Measurements from ENCODE around the gene DENND4A. TPM values are rescaled to one million over a fixed set of nuclear protein-coding genes. Genes with fewer than 3 reads are reported as not detected.
"Not testable (repeated sequence)": the region's sequence is repeated elsewhere in the genome, so short reads cannot be mapped to it uniquely, and the experiment has no call there.

DENND4A gene
- total RNA-seq, 1 donor from 2014 or later, result 8.5 TPM

DNA sequence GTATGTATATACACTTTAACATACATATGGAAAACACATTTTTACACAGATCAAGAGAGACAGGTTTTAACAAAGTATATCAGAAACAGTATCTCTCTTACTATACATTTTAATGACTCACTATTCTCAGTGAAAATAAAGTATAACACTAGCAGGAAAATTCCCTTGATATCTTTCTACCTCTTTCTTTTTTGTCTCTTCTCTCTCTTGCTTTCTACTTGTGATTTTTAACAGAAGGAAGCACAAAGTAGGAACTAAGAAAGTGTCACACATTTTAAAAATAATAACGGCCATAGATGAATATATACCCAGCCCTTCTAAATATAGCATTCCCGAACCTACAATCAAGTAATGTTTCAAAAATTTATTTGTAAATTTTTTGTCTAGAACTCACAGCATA is 4.8 kb downstream of the DENND4A start:
- H3K36me3 ChIP-seq (ENCODE audit: control insufficient read depth, insufficient read depth, low read length), result no peaks in the 10 kb centered on the region
- H3K4me3 ChIP-seq (ENCODE audit: low read depth, low read length), result no peak overlapping the region
- TF ChIP-seq, protein P1, sequence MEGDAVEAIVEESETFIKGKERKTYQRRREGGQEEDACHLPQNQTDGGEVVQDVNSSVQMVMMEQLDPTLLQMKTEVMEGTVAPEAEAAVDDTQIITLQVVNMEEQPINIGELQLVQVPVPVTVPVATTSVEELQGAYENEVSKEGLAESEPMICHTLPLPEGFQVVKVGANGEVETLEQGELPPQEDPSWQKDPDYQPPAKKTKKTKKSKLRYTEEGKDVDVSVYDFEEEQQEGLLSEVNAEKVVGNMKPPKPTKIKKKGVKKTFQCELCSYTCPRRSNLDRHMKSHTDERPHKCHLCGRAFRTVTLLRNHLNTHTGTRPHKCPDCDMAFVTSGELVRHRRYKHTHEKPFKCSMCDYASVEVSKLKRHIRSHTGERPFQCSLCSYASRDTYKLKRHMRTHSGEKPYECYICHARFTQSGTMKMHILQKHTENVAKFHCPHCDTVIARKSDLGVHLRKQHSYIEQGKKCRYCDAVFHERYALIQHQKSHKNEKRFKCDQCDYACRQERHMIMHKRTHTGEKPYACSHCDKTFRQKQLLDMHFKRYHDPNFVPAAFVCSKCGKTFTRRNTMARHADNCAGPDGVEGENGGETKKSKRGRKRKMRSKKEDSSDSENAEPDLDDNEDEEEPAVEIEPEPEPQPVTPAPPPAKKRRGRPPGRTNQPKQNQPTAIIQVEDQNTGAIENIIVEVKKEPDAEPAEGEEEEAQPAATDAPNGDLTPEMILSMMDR (IDR thresholded peaks at IDR 0.05; ENCODE audit: insufficient read depth, low read length, poor library complexity, severe bottlenecking), result no peak
- H3K27me3 ChIP-seq (ENCODE audit: control insufficient read depth, insufficient read depth, low read length), result no peaks in the 10 kb centered on the region
- DNase-seq (ENCODE audit: low read depth), result no peak

DNA sequence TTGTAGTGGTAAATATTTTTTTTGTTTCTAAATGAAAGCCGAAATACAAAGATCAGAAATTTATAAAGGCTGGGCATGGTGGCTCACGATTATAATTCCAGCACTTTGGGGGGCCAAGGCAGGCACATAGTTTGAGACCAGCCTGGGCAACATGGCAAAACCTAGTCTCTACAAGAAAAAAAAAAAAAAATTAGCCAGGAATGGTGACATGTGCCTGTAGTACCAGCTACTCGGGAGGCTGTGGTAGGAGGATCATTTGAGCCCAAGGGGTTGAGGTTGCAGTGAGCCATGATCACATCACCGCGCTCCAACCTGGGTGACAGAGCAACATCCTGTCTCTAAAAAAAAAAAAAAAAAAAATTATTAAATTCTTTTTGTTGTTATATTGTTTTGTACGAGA is 6.9 kb downstream of the DENND4A start:
- Histone ChIP-seq H3K4me3 (ENCODE audit: low read depth, low read length) (no peak overlapping the region), H3K27me3 (ENCODE audit: control insufficient read depth, insufficient read depth, low read length) (no peaks in the 10 kb centered on the region), H3K36me3 (ENCODE audit: control insufficient read depth, insufficient read depth, low read length) (no peaks in the 10 kb centered on the region)
- DNase-seq (ENCODE audit: low read depth), result no peak
- TF ChIP-seq, protein P1 (IDR thresholded peaks at IDR 0.05; ENCODE audit: insufficient read depth, low read length, poor library complexity, severe bottlenecking), result no peak

DNA sequence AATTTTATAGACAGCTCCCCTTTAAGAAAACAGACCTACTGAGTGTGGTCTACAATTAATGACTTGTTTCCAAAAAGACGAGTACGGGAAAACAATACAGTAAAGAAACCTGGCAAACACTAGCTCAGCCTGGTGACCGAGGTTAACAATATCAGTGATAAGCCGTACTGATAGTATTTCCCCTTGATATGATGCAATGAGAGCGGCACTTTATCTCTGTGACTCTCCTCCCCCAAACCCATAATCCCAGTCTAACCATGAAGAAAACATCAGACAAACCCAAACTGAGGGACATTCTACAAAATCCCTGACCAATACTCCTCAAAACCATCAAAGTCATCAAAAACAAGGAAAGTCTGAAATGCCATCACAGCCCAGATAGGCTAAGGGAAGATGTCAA is 8.2 kb downstream of the DENND4A start:
- Histone ChIP-seq H3K27me3 (ENCODE audit: control insufficient read depth, insufficient read depth, low read length) (no peaks in the 10 kb centered on the region), H3K4me3 (ENCODE audit: low read depth, low read length) (no peak overlapping the region), H3K36me3 (ENCODE audit: control insufficient read depth, insufficient read depth, low read length) (no peaks in the 10 kb centered on the region)
- DNase-seq (ENCODE audit: low read depth), result no peak
- TF ChIP-seq, protein P1 (IDR thresholded peaks at IDR 0.05; ENCODE audit: insufficient read depth, low read length, poor library complexity, severe bottlenecking), result no peak

DNA sequence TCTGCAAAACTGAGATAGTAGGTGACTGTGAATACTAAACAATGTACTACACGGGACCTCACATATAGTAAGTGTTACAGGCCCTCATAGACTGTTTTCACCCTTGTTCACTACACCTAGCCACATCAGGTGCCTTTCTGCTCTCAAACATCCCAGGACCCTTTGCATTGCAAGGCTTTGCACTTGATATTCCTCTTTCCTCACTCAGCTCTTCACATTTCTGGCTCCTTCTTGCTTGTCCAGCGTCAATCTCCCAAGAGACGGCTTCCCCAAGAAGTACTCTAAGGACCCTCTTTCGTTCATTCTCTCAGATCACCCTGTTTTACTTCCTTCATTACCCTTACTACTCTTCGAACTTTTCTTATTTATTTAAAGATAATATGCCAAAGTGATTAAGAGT is 10.0 kb downstream of the DENND4A start:
- Histone ChIP-seq H3K4me3 (ENCODE audit: low read depth, low read length) (no peak overlapping the region), H3K27me3 (ENCODE audit: control insufficient read depth, insufficient read depth, low read length) (no peaks in the 10 kb centered on the region), H3K36me3 (ENCODE audit: control insufficient read depth, insufficient read depth, low read length) (no peaks in the 10 kb centered on the region)
- TF ChIP-seq, protein P1 (IDR thresholded peaks at IDR 0.05; ENCODE audit: insufficient read depth, low read length, poor library complexity, severe bottlenecking), result no peak
- no peak for DNase-seq (ENCODE audit: low read depth)

DNA sequence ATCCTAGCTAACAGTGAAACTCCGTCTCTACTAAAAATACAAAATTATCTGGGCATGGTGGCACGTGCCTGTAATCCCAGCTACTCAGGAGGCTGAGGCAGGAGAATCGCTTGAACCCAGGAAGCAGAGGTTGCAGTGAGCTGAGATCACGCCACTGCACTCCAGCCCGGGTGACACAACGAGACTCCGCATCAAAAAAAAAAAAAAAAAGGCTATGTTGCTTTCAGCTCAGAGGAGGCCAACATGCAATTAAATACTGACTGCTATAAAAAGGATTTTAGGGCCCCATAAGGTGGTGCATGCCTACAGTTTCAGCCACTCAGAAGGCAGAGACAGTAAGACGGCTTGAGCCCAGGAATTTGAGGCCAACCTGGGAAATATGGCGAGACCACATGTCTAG is 13.4 kb downstream of the DENND4A start:
- DNase-seq (ENCODE audit: low read depth); H3K27me3 ChIP-seq (ENCODE audit: control insufficient read depth, insufficient read depth, low read length); H3K36me3 ChIP-seq (ENCODE audit: control insufficient read depth, insufficient read depth, low read length); H3K4me3 ChIP-seq (ENCODE audit: low read depth, low read length): not testable (repeated sequence)

DNA sequence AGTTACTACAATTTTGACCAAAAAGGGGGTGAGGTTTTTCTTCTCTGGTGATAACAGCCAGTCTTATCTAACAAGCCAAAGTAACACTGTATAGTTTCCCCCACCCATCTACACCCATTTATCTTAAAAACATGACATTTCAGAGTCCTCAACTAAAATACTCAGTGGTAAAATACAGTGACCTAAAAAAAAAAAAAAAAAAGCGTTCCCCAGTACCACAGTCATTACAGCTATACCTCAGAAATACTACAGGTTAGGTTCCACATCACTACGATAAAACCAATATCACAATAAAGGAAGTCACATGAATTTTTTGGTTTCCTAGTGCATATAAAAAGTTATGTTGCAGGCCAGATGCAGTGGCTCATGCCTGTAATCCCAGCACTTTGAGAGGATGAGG is 13.8 kb downstream of the DENND4A start:
- DNase-seq (ENCODE audit: low read depth), result no peak

More for the DNA sequence above, 13.8 kb downstream of the DENND4A start:
- H3K4me3 ChIP-seq (ENCODE audit: low read depth, low read length), result no peak overlapping the region
- H3K27me3 ChIP-seq (ENCODE audit: control insufficient read depth, insufficient read depth, low read length), result no peaks in the 10 kb centered on the region
- H3K36me3 ChIP-seq (ENCODE audit: control insufficient read depth, insufficient read depth, low read length), result no peaks in the 10 kb centered on the region
- TF ChIP-seq, protein P1 (IDR thresholded peaks at IDR 0.05; ENCODE audit: insufficient read depth, low read length, poor library complexity, severe bottlenecking), result no peak
